Measurements from ENCODE around the gene METTL6.
A peak's percentile ranks its signal among the peaks of the same experiment; 100 is the strongest.

Gene METTL6

GRCh38 chr3:15427182-15427880 lies at the start of gene METTL6, which contains the start of gene EAF1:
Gene METTL6 (minus strand): TSS chr3:15427544. CDS start chr3:15426511, 1,033 bp downstream.
Gene EAF1 (plus strand): TSS chr3:15427598. CDS start chr3:15427780, 182 bp downstream.
- TF ChIP-seq, protein P1, sequence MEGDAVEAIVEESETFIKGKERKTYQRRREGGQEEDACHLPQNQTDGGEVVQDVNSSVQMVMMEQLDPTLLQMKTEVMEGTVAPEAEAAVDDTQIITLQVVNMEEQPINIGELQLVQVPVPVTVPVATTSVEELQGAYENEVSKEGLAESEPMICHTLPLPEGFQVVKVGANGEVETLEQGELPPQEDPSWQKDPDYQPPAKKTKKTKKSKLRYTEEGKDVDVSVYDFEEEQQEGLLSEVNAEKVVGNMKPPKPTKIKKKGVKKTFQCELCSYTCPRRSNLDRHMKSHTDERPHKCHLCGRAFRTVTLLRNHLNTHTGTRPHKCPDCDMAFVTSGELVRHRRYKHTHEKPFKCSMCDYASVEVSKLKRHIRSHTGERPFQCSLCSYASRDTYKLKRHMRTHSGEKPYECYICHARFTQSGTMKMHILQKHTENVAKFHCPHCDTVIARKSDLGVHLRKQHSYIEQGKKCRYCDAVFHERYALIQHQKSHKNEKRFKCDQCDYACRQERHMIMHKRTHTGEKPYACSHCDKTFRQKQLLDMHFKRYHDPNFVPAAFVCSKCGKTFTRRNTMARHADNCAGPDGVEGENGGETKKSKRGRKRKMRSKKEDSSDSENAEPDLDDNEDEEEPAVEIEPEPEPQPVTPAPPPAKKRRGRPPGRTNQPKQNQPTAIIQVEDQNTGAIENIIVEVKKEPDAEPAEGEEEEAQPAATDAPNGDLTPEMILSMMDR (IDR thresholded peaks at IDR 0.05; ENCODE audit: borderline replicate concordance, insufficient read depth, low read depth, low read length), result peak; percentile 23; the same call in 1 of the 2 replicates
- H3K4me3 ChIP-seq (ENCODE audit: low read depth, low read length), result peak within 1 kb of the TSS; percentile 84

GRCh38 chr3:15476378-15476777 lies 49.0 kb upstream of the METTL6 start:
- TF ChIP-seq, protein P1 (IDR thresholded peaks at IDR 0.05; ENCODE audit: borderline replicate concordance, insufficient read depth, low read depth, low read length), result no peak

DNA sequence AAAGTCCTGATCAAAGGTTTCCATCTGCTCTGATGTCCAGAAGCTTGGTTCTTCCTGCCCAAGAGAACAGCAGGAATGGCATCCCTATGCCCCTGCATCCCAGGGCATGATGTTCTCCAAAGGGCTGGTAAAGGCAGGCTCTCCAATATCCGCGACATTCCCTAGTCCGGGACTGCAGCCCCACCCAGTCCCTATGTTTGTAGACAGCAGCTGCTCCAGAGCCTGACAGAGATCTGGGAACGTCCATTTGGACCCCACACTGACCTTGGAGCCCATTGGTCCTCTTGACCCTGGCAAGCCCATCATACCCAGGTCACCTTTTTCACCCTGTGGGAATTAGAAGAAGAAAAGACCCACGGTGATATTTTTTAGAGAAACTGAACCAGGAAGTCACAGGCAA lies 47.8 kb upstream of the METTL6 start:
- TF ChIP-seq, protein P1 (IDR thresholded peaks at IDR 0.05; ENCODE audit: borderline replicate concordance, insufficient read depth, low read depth, low read length), result no peak
- no peak overlapping the region for H3K4me3 ChIP-seq (ENCODE audit: low read depth, low read length)

More at GRCh38 chr3:15476378-15476777, 49.0 kb upstream of the METTL6 start:
- H3K4me3 ChIP-seq (ENCODE audit: low read depth, low read length), result no peak overlapping the region

DNA sequence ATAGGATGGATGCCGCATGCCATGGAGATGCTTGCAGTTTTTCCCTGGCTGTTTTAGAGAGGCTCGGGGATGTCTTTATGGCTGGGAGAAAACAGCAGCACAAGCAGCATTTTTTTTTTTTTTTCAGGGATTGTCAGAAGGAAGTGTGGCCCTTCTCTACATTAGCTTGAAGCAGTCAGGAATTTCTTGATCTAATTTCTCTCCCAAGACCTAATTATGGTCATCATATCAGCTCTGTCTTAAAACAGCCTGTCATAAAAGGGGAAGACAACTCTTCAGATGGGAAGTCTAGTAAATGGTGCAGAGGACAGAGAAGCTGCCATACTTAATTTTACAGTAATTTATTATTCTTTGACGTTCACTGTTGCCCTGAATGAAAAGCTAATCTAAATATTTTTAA lies 44.5 kb upstream of the METTL6 start:
- TF ChIP-seq, protein P1 (IDR thresholded peaks at IDR 0.05; ENCODE audit: borderline replicate concordance, insufficient read depth, low read depth, low read length), result no peak
- H3K4me3 ChIP-seq (ENCODE audit: low read depth, low read length), result no peak overlapping the region

GRCh38 chr3:15470849-15471248 lies 43.5 kb upstream of the METTL6 start:
- no peak overlapping the region for H3K4me3 ChIP-seq (ENCODE audit: low read depth, low read length)
- TF ChIP-seq, protein P1 (IDR thresholded peaks at IDR 0.05; ENCODE audit: borderline replicate concordance, insufficient read depth, low read depth, low read length), result no peak

GRCh38 chr3:15470261-15470660 lies 42.9 kb upstream of the METTL6 start:
- TF ChIP-seq, protein P1 (IDR thresholded peaks at IDR 0.05; ENCODE audit: borderline replicate concordance, insufficient read depth, low read depth, low read length), result peak; percentile 39; the same call in 1 of the 2 replicates
- no peak overlapping the region for H3K4me3 ChIP-seq (ENCODE audit: low read depth, low read length)

Measured in GM12875 (cell line).